GM12891 (cell line): ENCODE measurements around the gene TACR3.
"Not testable (repeated sequence)": the region's sequence is repeated elsewhere in the genome, so short reads cannot be mapped to it uniquely, and the experiment has no call there.

ENCODE experiments used
- POLR2A ChIP-seq: IDR thresholded peaks from 2 replicates; pipeline ENCODE4 v1.6.1; 2011; ENCODE audit warnings: low read depth, low read length, control low read depth
- POLR2AphosphoS5 ChIP-seq: IDR thresholded peaks from 2 replicates; pipeline ENCODE4 v1.6.1; 2011; ENCODE audit warnings: low read depth, low read length, control low read depth

- not testable (repeated sequence) for TF ChIP-seq POLR2A, POLR2AphosphoS5
Observed at GRCh38 chr4:103666764-103667163, 53.0 kb downstream of the TACR3 start.
